Ectodermal cell (in vitro differentiated cells): Measurements from ENCODE around the gene SH3PXD2A.

Experiments used
- H3K27ac ChIP-seq: 2 replicates; pipeline ENCODE4 v1.7.0; 2013; ENCODE audit warnings: mild to moderate bottlenecking, low read depth, low read length; ENCODE audit not compliant: insufficient read depth, poor library complexity, severe bottlenecking
- H3K27me3 ChIP-seq: 2 replicates; pipeline ENCODE4 v1.7.0; 2013; ENCODE audit warnings: mild to moderate bottlenecking, low read length; ENCODE audit not compliant: insufficient read depth, control insufficient read depth, poor library complexity, severe bottlenecking
- H3K36me3 ChIP-seq: one replicate; pipeline ENCODE4 v1.7.0; 2013; ENCODE audit warnings: low read length; ENCODE audit not compliant: control insufficient read depth, insufficient read depth
- H3K4me1 ChIP-seq: one replicate; pipeline ENCODE4 v1.7.0; 2013; ENCODE audit warnings: low read length; ENCODE audit not compliant: control insufficient read depth, insufficient read depth
- H3K4me3 ChIP-seq: 2 replicates; pipeline ENCODE4 v1.7.0; 2013; ENCODE audit warnings: low read depth, low read length, control low read depth; ENCODE audit not compliant: insufficient read depth
- H3K9me3 ChIP-seq: 2 replicates; pipeline ENCODE4 v1.7.0; 2013; ENCODE audit warnings: mild to moderate bottlenecking, low read length, moderate library complexity; ENCODE audit not compliant: control insufficient read depth
- whole genome bisulfite sequencing, 2 experiments: methylation state at CpG; one replicate each; pipeline ENCODE4 v1.1.7; 2013; ENCODE audit warnings: missing lambda C conversion rate in 2 of 2; 5-methylcytosine and 5-hydroxymethylcytosine counted together

Gene SH3PXD2A

GRCh38 chr10:103752680-103753248 lies 102.6 kb downstream of the SH3PXD2A start:
- Histone ChIP-seq H3K36me3 (no peaks in the 10 kb centered on the region), H3K27me3 (no peaks in the 10 kb centered on the region), H3K4me3 (no peak overlapping the region), H3K27ac (no peak overlapping the region), H3K4me1 (peaks cover 13% of the 10 kb centered on the region), H3K9me3 (no peaks in the 10 kb centered on the region)
- WGBS, 2 experiments, result 77 to 94% methylated on average over 2 to 3 of the region's 3 CpGs

GRCh38 chr10:103751667-103752290 lies 103.6 kb downstream of the SH3PXD2A start:
- 89 to 92% methylated on average over 6 to 7 of the region's 7 CpGs for WGBS, 2 experiments
- Histone ChIP-seq H3K27me3 (no peaks in the 10 kb centered on the region), H3K36me3 (no peaks in the 10 kb centered on the region), H3K27ac (no peak overlapping the region), H3K9me3 (no peaks in the 10 kb centered on the region), H3K4me3 (no peak overlapping the region), H3K4me1 (peaks cover 11% of the 10 kb centered on the region)

- no peak overlapping the region for H3K27ac ChIP-seq
- peaks cover 8% of the 10 kb centered on the region for H3K4me1 ChIP-seq
- H3K9me3 ChIP-seq, result no peaks in the 10 kb centered on the region
- H3K27me3 ChIP-seq, result no peaks in the 10 kb centered on the region
- H3K36me3 ChIP-seq, result no peaks in the 10 kb centered on the region
- H3K4me3 ChIP-seq, result no peak overlapping the region
- 90 to 94% methylated on average over 5 of the region's 5 CpGs for WGBS, 2 experiments
Measured at GRCh38 chr10:103750836-103751235, 104.5 kb downstream of the SH3PXD2A start.

- Histone ChIP-seq H3K36me3 (no peaks in the 10 kb centered on the region), H3K9me3 (no peaks in the 10 kb centered on the region), H3K4me3 (no peak overlapping the region), H3K4me1 (peaks cover 8% of the 10 kb centered on the region), H3K27ac (no peak overlapping the region), H3K27me3 (no peaks in the 10 kb centered on the region)
- 91 to 92% methylated on average over 7 of the region's 7 CpGs for WGBS, 2 experiments
Measured at GRCh38 chr10:103749779-103750178, 105.6 kb downstream of the SH3PXD2A start.

GRCh38 chr10:103748020-103748419 lies 107.4 kb downstream of the SH3PXD2A start:
- H3K36me3 ChIP-seq, result no peaks in the 10 kb centered on the region
- WGBS, 2 experiments, result 78 to 82% methylated on average over 6 of the region's 6 CpGs

GRCh38 chr10:103747193-103747865 lies 108.0 kb downstream of the SH3PXD2A start:
- Histone ChIP-seq H3K4me3 (no peak overlapping the region), H3K27me3 (no peaks in the 10 kb centered on the region), H3K27ac (no peak overlapping the region), H3K4me1 (peaks cover 8% of the 10 kb centered on the region), H3K36me3 (no peaks in the 10 kb centered on the region), H3K9me3 (no peaks in the 10 kb centered on the region)
- 82 to 84% methylated on average over 14 of the region's 14 CpGs for WGBS, 2 experiments

More at GRCh38 chr10:103748020-103748419, 107.4 kb downstream of the SH3PXD2A start:
- Histone ChIP-seq H3K9me3 (no peaks in the 10 kb centered on the region), H3K27ac (no peak overlapping the region), H3K27me3 (no peaks in the 10 kb centered on the region), H3K4me1 (peaks cover 8% of the 10 kb centered on the region), H3K4me3 (no peak overlapping the region)

- Histone ChIP-seq H3K27ac (no peak overlapping the region), H3K9me3 (no peaks in the 10 kb centered on the region), H3K36me3 (no peaks in the 10 kb centered on the region), H3K4me3 (no peak overlapping the region), H3K27me3 (no peaks in the 10 kb centered on the region), H3K4me1 (peaks cover 8% of the 10 kb centered on the region)
- WGBS, 2 experiments, result 89 to 93% methylated on average over 9 of the region's 9 CpGs
Measured at GRCh38 chr10:103746598-103746997, 108.8 kb downstream of the SH3PXD2A start.

- Histone ChIP-seq H3K4me3 (no peak overlapping the region), H3K27ac (no peak overlapping the region), H3K36me3 (no peaks in the 10 kb centered on the region), H3K27me3 (no peaks in the 10 kb centered on the region), H3K9me3 (no peaks in the 10 kb centered on the region), H3K4me1 (peaks cover 8% of the 10 kb centered on the region)
- WGBS, 2 experiments, result 89 to 90% methylated on average over 17 of the region's 17 CpGs
Measured at GRCh38 chr10:103745341-103746247, 109.8 kb downstream of the SH3PXD2A start.

GRCh38 chr10:103742824-103743223 lies 112.6 kb downstream of the SH3PXD2A start:
- Histone ChIP-seq H3K27ac (no peak overlapping the region), H3K4me1 (peaks cover 16% of the 10 kb centered on the region), H3K9me3 (no peaks in the 10 kb centered on the region), H3K36me3 (no peaks in the 10 kb centered on the region), H3K4me3 (no peak overlapping the region), H3K27me3 (no peaks in the 10 kb centered on the region)
- WGBS, 2 experiments, result 92 to 93% methylated on average over 4 to 6 of the region's 6 CpGs

GRCh38 chr10:103740611-103741010 lies 114.8 kb downstream of the SH3PXD2A start:
- H3K27me3 ChIP-seq, result no peaks in the 10 kb centered on the region
- no peaks in the 10 kb centered on the region for H3K36me3 ChIP-seq
- peaks cover 8% of the 10 kb centered on the region for H3K4me1 ChIP-seq
- H3K4me3 ChIP-seq, result no peak overlapping the region
- no peaks in the 10 kb centered on the region for H3K9me3 ChIP-seq
- no peak overlapping the region for H3K27ac ChIP-seq
- WGBS, 2 experiments, result 79 to 85% methylated on average over 4 to 5 of the region's 5 CpGs
